ENCODE data around the gene ANKRD12.

DNA sequence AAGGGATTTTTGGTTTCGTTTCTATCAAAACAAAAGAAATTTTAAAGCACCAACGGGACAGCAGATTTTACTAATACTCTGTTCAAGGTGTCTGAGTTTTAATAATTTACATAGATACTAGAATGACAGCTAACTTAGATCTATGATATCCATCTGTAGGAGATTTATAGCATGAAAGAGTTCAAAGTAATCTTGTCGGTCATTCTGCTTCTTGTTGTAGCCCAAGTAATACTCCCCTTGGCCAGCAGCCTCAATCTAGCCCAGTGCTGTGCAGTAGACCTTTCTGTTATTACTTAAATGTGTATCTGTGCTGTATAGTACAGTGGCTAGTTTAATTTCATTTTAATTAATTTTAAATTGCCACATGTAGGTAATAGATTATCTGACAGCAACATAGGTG is 44.7 kb downstream of the ANKRD12 start:
- TF ChIP-seq, protein P1, sequence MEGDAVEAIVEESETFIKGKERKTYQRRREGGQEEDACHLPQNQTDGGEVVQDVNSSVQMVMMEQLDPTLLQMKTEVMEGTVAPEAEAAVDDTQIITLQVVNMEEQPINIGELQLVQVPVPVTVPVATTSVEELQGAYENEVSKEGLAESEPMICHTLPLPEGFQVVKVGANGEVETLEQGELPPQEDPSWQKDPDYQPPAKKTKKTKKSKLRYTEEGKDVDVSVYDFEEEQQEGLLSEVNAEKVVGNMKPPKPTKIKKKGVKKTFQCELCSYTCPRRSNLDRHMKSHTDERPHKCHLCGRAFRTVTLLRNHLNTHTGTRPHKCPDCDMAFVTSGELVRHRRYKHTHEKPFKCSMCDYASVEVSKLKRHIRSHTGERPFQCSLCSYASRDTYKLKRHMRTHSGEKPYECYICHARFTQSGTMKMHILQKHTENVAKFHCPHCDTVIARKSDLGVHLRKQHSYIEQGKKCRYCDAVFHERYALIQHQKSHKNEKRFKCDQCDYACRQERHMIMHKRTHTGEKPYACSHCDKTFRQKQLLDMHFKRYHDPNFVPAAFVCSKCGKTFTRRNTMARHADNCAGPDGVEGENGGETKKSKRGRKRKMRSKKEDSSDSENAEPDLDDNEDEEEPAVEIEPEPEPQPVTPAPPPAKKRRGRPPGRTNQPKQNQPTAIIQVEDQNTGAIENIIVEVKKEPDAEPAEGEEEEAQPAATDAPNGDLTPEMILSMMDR (IDR thresholded peaks at IDR 0.05): no peak
- no peak for TF ChIP-seq POLR2A (IDR thresholded peaks at IDR 0.05)

Measured in tibial nerve (tissue), 3 donors.